ENCODE results near the gene TMEM255B. TPM values are rescaled to one million over a fixed set of nuclear protein-coding genes. Genes with fewer than 3 reads are reported as not detected.
"Not testable (repeated sequence)": the region's sequence is repeated elsewhere in the genome, so short reads cannot be mapped to it uniquely, and the experiment has no call there.

TMEM255B gene
- 0.43 and 1.6 TPM in 2 replicates for total RNA-seq

- peak; percentile 21 for TF ChIP-seq CTCF (IDR thresholded peaks at IDR 0.05; ENCODE audit: insufficient read depth, low read depth, low read length)
- H3K4me3 ChIP-seq (ENCODE audit: low read depth, low read length), result peak within 1 kb of the TSS; percentile 63
- DNase-seq (ENCODE audit: low read depth), result peak; percentile 67
Measured at GRCh38 chr13:113758651-113759524, at the start of gene TMEM255B. TMEM255B (plus strand) TSS chr13:113759226; CDS start chr13:113759270, 44 bp downstream.

GRCh38 chr13:113722921-113723320, 36.1 kb upstream of the TMEM255B start:
- DNase-seq (ENCODE audit: low read depth), result no peak
- no peak overlapping the region for H3K4me3 ChIP-seq (ENCODE audit: low read depth, low read length)
- TF ChIP-seq CTCF (IDR thresholded peaks at IDR 0.05; ENCODE audit: insufficient read depth, low read depth, low read length), result no peak

GRCh38 chr13:113723410-113724015, 35.5 kb upstream of the TMEM255B start:
- H3K4me3 ChIP-seq (ENCODE audit: low read depth, low read length), result no peak overlapping the region
- DNase-seq (ENCODE audit: low read depth), result no peak
- no peak for TF ChIP-seq CTCF (IDR thresholded peaks at IDR 0.05; ENCODE audit: insufficient read depth, low read depth, low read length)

- TF ChIP-seq CTCF (IDR thresholded peaks at IDR 0.05; ENCODE audit: insufficient read depth, low read depth, low read length), result no peak
- no peak overlapping the region for H3K4me3 ChIP-seq (ENCODE audit: low read depth, low read length)
- DNase-seq (ENCODE audit: low read depth), result no peak
Measured at GRCh38 chr13:113724016-113724758, 34.8 kb upstream of the TMEM255B start.

- peak overlapping the region; percentile 53 for H3K4me3 ChIP-seq (ENCODE audit: low read depth, low read length)
- TF ChIP-seq CTCF (IDR thresholded peaks at IDR 0.05; ENCODE audit: insufficient read depth, low read depth, low read length), result peak; percentile 80
- DNase-seq (ENCODE audit: low read depth), result peak; percentile 66
Measured at GRCh38 chr13:113724780-113725315, 34.2 kb upstream of the TMEM255B start.

GRCh38 chr13:113725329-113726105, 33.5 kb upstream of the TMEM255B start:
- DNase-seq (ENCODE audit: low read depth); H3K4me3 ChIP-seq (ENCODE audit: low read depth, low read length): not testable (repeated sequence)

- not testable (repeated sequence) for H3K4me3 ChIP-seq (ENCODE audit: low read depth, low read length)
Measured at GRCh38 chr13:113726106-113726821, 32.8 kb upstream of the TMEM255B start.

More at GRCh38 chr13:113726106-113726821, 32.8 kb upstream of the TMEM255B start:
- not testable (repeated sequence) for DNase-seq (ENCODE audit: low read depth)

Data from fibroblast of villous mesenchyme (primary cell).